SK-N-DZ (cell line): ENCODE results near the gene ARSK.
"Not testable (repeated sequence)": the region's sequence is repeated elsewhere in the genome, so short reads cannot be mapped to it uniquely, and the experiment has no call there.

Source experiments
- DNase-seq: peaks from one replicate; pipeline ENCODE4 v3.0.0-alpha.2; 2015; ENCODE audit warnings: low spot score

Gene ARSK

DNA sequence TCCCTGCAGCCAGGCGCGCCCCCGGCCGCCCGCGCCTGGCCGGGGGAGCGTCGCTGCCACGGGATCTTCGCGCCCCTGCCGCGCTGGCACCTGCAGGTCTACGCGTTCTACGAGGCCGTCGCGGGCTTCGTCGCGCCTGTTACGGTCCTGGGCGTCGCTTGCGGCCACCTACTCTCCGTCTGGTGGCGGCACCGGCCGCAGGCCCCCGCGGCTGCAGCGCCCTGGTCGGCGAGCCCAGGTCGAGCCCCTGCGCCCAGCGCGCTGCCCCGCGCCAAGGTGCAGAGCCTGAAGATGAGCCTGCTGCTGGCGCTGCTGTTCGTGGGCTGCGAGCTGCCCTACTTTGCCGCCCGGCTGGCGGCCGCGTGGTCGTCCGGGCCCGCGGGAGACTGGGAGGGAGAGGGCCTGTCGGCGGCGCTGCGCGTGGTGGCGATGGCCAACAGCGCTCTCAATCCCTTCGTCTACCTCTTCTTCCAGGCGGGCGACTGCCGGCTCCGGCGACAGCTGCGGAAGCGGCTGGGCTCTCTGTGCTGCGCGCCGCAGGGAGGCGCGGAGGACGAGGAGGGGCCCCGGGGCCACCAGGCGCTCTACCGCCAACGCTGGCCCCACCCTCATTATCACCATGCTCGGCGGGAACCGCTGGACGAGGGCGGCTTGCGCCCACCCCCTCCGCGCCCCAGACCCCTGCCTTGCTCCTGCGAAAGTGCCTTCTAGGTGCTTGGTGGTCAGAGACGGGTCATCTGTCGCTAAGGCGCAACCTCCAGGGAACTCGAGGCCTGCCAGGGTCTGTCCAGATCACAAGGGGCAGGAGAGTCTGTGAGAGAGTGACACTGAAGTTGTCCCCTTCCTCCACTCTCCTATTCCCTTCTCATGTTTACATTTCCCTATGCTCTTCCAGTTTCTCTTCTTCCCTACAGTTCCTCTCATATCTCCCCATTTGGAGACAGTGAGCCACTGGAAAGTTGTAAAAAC is 66.3 kb downstream of the ARSK start:
- DNase-seq, result peak; percentile 58

DNA sequence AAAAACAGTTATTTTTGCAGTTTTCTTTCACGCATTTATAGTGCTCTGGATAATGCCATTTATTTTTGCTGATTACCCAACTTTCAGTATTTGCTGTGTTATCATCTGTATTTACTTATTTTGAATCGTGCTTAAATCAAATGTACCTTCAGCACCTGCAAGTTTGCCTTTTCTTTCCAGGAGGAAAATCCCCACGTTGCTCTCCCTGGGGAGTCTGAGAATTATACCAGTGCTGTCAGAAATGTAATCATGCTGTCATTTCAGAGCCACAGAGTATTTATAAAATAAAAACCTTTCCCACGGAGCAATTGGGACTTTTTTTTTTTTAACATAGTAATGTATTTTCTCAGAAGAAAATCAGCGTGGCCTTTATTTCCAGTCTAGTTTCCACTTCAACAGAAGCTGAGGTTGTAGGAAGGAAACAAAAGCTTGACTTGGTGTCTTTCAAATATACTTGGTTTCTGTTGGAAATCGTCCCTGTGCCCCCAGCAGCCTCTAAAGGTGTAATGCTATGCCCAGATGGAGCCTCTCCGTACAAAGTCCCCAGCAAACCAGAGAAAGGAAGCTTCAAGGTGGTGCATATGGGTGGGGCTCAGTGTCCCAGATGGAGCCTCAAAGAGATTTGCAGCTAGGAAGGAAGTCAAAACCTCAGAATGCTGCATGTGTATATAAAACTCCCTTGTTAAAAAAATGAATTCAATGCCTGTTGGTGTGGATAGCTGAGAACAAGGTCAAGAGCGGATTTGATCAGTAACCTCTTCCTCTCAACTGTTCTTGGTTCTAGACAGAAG is 67.1 kb downstream of the ARSK start:
- DNase-seq, result no peak

DNA sequence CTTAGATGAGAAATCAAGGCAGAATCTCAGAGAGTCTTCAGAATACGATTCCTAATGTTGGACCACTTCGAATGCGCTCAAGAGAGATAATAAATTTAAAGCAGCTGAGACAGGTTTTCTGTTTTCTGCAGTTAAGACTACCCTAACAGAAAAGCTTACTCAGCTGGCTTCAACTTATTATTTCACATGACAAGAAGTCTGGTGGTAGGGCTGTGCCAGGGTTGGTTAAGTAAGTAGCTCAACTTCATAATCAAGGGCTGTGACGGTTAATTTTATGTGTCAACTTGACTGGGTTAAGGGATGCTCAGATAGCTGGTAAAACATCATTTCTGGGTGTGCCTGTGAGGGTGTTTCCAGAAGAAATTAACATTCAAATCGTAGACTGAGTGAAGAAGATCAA is 68.8 kb downstream of the ARSK start:
- no peak for DNase-seq

DNA sequence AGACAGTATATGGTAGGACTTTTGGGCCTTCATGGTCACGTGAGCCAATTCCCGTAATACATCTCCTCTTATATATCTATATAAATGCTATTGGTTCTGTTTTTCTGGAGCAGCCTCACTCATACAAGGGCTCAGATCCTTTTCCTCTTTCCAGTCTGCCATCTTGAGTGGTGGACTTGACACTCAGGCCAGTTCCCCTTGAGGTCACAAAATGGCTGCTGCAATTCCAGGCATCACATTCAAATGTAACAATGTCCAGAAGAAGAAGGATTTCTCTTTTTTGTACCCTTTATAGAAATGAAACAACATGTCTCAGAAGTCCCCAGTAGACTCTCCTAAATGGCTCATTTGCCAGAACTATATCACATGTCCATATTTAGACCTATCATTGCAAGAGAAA is 69.5 kb downstream of the ARSK start:
- DNase-seq, result no peak

DNA sequence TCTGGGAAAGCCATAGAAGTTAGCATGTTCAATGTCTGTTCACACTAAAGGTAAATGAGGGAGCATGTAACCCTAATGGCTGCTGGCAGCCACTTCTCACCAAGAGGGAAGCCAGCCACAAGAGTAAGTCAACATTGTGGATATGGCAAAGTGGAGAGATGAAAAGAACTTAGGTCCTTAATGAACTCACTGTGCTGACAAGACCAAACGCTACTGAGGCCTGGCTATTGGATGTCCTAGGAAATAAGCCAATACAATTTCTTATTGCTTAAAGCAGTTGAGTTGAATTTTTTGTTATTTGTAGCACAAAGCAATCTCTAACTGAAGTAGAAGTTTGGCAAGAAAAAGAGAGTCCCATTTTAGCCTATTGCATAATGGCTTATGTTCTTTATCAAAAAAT is 71.8 kb downstream of the ARSK start:
- no peak for DNase-seq

DNA sequence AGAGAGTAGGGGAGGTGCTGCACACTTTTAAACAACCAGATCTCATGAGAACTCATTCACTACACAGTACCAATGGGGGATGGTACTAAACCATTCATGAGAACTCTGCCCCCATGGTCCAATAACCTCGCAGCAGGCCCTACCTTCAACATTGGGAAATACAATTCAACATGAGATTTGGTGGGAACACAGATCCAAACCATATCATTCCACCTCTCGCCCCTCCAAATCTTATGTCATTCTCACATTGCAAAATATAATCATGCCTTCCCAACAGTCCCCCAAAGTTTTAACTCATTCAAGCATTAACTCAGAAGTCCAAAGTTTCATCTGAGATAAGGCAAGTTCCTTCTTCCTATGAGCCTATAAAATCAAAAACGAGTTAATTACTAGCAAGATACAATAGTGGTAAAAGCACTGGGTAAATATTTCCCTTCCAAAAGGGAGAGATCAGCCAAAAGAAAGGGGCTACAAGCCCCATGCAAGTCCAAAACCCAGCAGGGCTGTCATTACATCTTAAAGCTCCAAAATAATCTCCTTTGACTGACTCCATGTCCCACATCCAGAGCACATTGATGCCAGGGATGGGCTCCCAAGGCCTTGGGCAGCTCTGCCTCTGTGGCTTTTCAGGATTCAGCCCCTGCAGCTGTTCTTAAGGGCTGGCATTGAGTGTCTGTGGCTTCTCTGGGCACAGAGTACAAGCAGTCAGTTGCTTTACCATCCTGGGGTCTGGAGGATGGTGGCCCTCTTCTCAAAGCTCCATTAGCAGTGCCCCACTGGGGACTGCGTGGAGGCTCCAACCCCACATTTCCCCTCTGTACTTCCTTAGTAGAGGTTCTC is 73.3 kb downstream of the ARSK start:
- DNase-seq, result no peak

DNA sequence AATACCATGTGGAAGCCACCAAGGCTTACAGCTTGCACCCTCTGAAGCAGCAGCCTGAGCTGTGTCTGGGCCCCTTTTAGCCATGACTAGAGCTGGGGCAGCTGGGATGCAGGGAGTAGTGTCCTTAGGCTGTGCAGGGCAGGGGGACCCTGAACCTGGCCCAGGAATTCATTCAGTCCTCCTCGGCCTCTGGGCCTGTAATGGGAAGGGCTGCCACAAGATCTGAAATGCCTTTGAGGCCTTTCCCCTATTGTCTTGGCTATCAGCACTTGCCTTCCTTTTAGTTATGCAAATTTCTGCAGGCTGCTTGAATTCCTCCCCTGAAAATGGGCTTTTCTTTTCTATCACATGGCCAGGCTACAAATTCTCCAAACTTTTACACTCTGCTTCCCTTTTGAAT is 74.0 kb downstream of the ARSK start:
- DNase-seq, result no peak

DNA sequence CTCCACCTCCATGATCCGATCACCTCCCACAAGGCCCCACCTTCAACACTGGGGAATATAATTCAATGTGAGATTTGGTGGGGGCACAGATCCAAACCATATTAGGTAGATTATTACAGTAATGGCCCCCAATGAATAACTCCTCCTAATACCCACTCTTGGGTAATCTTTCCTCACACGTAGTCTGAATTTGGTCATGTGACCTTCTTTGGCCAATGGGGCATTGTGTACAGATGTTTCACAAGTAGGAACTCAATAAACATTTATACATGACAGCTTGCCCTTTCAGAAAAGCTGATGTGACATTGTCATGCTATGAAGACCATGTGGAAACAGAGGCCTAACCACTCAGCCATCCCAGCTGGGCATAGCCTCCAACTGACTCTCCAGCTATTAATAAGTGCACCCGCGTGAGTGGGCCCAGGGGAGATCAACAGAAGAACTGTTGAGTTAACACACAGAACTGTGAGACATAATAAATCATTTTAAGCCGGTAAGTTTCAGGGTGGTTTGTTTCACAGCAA is 75.6 kb downstream of the ARSK start:
- DNase-seq, result no peak

DNA sequence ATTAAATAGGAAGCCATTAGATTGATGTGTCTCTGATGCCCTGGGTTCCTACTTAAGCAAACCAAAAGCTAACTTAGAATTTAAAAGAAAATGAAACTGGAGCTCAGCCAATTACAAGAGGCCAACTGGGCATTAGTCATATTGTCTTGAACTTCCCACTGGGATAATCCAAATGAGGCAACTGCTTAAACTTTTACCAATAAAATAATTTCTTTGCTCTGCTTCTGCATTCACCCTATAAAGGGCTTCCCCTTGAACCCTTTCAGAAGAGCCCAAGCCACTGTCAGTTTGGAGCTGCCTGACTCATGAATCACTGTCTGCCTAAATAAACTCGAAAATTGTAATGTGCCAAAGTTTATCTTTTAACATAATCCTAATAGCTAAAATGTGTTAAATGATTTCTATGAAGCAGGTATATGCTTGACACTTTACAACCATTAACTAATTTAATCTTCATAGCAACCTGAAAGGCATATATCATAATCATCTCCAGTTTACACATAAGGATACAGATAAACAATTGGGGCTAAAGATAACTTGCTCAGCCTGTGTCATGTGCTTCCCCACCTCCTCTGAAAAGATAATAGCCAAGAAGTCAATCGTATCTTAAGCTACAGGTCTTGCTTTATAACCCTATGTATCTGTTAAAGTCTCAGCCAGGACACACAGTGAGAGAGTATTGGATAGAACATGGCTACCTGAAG is 76.5 kb downstream of the ARSK start:
- DNase-seq, result no peak

DNA sequence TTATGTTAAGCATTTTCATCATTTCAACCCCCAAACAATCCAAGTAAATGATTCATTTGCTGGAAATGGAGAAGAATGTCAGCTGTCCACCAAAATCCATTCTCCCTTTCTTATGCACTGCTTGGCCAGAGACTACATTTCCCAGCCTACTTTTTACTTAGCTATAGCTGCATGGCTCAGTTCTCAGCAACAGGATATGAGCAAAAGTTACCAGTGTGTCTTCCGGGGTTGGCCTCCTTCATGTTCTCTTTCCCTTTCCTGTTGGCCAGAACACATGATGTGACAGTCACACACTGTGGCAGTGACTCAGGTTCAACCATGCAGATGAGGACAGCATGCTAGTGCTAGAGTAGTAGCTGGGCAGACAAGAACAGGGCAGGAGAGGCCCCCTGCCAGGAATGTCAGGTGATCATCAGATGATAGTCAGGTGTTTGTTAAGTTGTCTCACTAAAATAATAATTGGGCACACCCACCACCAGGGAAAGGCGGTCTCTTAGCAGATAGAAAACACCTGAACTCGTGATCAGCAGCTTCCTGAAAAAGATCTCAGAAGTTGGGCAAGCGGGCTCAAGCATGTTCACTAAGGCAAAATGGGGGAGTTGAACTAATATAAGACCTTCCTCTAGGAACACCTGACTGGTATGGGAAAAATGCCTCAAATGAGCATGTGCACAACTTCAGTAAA is 77.2 kb downstream of the ARSK start:
- no peak for DNase-seq

DNA sequence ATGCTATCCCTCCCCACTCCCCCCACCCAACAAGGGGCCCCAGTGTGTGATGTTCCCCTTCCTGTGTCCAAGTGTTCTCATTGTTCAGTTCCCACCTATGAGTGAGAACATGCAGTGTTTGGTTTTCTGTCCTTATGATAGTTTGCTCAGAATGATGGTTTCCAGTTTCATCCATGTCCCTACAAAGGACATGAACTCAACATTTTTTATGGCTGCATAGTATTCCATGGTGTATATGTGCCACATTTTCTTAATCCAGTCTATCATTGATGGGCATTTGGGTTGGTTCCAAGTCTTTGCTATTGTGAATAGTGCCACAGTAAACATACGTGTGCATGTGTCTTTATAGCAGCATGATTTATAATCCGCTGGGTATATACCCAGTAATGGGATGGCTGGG is 78.0 kb downstream of the ARSK start:
- DNase-seq, result not testable (repeated sequence)

DNA sequence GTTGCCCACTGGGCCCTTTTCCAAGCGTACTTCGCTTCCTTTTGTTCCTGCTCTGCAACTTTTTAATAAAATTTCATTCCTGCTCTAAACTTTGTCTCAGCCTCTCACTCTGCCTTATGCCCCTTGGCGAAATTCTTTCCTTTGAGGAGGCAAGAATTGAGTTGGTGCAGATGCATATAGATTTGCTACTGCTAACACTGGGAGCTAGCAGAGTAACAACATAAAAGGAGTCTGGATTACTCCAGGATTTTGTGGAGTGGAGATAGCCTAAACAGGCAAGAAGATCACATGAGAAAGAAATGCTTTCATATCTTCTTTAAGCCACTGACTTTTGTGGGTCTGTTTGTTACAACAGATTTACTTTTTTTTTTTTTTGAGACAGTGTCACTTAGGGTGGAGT is 78.8 kb downstream of the ARSK start:
- DNase-seq, result no peak

DNA sequence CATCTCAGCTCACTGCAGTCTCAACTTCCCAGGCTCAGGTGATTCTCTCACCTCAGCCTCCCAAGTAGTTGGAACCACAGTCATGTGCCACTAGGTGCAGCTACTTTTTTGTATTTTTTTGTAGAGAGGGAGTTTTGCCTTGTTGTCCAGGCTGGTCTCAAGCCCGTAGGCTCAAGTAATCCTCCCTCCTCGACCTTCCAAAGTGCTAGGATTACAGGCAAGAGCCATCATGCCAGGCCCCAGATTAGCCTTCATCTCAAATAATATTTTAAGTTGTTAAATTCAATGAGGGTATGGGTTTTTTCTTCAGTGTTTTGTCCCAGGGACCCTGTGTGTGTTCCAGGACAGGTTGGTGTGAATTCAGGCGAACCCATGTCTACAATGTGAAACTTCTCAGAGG is 79.2 kb downstream of the ARSK start:
- no peak for DNase-seq

DNA sequence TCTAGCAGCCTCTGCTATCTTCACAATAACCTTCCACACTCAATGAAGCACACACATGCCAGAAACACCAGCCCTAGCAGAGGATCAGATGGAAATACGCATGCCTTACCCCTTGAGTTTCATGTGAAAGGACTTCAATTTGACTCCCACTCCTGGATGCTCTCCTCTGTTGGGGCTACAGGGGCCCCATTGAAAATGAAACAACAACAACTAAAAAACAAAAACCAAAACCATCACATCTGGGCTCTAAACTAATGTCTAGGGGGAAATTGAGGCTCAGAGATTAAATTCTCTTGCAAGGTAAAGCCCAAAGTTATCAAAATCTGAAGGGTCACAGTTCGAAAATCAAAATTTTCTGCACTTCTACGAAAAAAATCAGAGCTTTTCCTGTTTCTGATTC is 83.7 kb downstream of the ARSK start:
- DNase-seq, result no peak

DNA sequence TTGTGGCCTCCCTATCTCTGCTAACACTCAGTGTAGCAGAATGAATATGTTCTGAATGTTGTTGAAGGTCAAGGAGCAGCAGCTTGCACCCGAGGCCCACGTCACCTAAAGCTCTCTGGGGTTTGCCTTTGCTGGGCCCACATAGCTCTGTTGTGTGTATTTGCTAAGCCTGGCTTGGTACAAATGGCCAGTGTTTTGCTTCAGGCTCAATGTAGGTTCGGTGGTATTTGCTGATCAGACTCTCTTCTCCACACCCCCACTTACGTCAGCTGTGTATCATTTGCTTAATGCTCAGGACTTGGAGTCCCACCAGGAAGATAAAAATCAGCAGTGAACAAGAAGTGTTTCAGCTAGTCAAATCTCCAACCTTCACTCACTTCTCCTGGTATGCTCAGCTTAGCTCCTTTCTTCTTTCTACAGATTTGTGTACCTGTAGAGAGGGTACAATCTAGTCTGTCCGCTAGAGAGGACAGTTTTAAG is 86.9 kb downstream of the ARSK start:
- DNase-seq, result peak; percentile 11

DNA sequence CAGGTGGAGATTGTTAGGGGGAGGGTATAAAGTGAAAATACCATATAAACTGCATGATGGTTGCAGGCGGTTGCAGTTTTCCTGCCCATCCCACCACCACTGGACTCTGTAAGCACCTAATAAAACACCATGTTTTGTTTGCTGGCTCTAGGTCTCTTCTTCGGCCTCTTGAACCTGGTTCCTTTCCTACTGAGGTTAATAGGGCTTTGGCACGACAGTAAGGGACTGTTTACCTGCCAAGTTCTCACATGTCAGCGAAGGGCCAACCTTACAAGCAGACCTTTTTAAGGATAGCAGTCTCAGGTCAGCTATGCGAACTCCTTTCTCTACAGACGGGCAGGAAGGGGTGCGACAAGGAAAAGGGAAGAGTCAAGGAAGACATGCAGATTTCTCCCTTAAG is 88.3 kb downstream of the ARSK start:
- DNase-seq, result no peak

DNA sequence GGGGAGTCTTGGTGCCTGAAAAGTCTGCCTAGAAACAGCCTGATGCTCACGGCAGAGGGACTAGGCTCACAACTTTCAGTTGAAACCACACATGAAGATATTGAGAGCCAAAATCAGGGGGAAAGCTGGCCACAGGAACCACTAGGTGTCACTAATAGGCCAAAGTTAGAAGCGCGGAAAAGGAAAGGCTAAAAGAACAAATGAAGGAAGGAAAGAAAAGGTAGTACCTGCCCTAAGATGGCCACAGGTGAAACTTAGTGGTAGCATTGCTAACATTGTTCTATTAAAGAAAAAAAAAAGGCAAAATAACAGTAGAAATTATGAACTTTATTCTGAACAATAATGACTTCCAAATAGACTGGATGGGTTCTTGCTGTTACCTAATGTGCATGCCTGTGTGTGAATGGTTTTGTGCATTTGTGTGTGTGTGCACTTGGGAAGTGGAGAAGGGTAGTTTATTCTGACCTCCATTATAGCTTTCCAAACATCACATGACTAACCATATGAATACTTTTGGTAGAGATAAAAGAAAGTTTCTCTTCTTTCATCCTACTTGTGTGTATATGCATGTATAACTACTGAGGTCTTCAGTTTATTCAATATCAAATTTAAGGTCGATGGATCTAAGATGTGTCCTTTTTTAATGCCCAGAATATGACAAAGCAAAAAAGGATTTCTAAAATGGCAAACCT is 89.6 kb downstream of the ARSK start:
- peak; percentile 58 for DNase-seq

DNA sequence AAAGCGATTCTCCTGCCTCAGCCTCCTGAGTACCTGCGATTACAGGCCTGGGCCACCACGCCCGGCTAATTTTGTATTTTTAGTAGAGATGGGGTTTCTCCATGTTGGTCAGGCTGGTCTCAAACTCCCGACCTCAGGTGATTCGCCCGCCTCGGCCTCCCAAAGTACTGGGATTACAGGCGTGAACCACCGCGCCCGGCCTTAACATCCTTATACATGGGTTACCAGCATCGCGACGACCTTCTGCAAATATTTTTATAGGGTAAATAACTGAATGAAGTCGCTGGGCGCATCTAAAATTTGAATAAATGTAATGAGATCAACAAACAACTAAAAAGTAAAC is 91.3 kb downstream of the ARSK start:
- not testable (repeated sequence) for DNase-seq

DNA sequence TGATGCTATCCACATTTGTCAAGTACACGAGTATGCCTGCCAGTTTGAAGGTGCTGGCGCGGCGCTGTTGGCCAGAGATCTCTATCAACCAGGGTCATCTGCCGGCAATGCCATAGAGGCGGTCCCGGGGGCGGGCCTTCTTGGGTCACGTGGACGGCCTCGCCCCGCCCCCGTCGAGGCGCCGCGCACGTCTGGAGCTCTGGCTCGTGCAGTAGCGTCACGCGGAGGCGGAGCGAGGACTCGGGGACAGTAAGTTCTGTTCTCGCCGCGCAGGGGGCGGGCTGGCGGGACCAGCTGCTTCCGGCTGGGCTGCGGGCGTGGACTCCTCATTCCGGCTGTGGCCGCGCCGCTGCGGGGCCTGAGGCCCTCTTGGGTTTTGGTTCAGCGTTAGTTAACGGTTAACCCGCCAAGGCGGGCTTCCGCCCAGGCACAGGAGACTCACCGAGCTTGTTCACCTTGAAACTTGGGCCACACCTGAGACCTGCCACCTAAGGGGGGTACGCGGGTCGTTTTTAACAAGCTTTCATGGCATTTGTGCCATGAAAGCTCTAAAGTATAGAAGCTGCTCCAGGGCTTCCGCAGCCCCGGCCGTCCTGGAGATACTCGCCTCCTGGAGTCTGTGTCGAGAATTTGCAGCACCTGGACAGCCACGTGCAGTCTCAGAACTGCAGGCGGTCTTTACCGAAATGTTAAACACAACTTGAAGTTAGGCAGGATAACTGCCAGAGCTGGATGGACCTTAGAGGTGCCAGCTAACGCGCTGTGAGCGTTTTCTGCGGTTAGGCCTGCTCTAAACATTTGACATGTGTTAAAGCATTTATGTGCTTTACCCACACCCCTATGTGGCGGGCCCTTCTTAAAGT is 91.9 kb downstream of the ARSK start, which contains the start of gene RFESD:
Gene RFESD, plus strand, starts transcription at position 209 of the 863 bp plus-strand sequence. CDS start 5,495 bp downstream, outside the sequence.
- DNase-seq, result peak; percentile 98
